ENCODE results near the gene NGB.

Gene NGB

GRCh38 chr14:77225892-77226557 lies 45.0 kb downstream of the NGB start:
- no peak for DNase-seq

GRCh38 chr14:77225254-77225653 lies 45.8 kb downstream of the NGB start:
- DNase-seq = no peak

GRCh38 chr14:77224212-77224611 lies 46.8 kb downstream of the NGB start:
- DNase-seq = no peak

GRCh38 chr14:77222546-77223225 lies 48.3 kb downstream of the NGB start:
- no peak for DNase-seq

- no peak for DNase-seq
Measured at GRCh38 chr14:77221241-77221871, 49.6 kb downstream of the NGB start.

GRCh38 chr14:77220246-77221017 lies 50.6 kb downstream of the NGB start:
- DNase-seq = no peak

GRCh38 chr14:77219591-77219990 lies 51.4 kb downstream of the NGB start:
- DNase-seq = no peak

GRCh38 chr14:77217551-77217950 lies 53.5 kb downstream of the NGB start:
- no peak for DNase-seq

Data from CD4-positive, alpha-beta T cell treated with Interleukin-6 for 4 hours (primary cell).